Measurements from ENCODE around the gene IZUMO1.
A peak's percentile ranks its signal among the peaks of the same experiment; 100 is the strongest.

The IZUMO1 gene

GRCh38 chr19:48742096-48742495 lies 4.6 kb downstream of the IZUMO1 start:
- DNase-seq (ENCODE audit: low read depth in 2 of 2), result no peak
- H3K4me3 ChIP-seq (replicated peaks in 1 of 2; ENCODE audit: low read depth in 2 of 2, low read length in 2 of 2), result no peak overlapping the region
- TF ChIP-seq CTCF (IDR thresholded peaks at IDR 0.05; ENCODE audit: low read depth, low read length), result no peak

DNA sequence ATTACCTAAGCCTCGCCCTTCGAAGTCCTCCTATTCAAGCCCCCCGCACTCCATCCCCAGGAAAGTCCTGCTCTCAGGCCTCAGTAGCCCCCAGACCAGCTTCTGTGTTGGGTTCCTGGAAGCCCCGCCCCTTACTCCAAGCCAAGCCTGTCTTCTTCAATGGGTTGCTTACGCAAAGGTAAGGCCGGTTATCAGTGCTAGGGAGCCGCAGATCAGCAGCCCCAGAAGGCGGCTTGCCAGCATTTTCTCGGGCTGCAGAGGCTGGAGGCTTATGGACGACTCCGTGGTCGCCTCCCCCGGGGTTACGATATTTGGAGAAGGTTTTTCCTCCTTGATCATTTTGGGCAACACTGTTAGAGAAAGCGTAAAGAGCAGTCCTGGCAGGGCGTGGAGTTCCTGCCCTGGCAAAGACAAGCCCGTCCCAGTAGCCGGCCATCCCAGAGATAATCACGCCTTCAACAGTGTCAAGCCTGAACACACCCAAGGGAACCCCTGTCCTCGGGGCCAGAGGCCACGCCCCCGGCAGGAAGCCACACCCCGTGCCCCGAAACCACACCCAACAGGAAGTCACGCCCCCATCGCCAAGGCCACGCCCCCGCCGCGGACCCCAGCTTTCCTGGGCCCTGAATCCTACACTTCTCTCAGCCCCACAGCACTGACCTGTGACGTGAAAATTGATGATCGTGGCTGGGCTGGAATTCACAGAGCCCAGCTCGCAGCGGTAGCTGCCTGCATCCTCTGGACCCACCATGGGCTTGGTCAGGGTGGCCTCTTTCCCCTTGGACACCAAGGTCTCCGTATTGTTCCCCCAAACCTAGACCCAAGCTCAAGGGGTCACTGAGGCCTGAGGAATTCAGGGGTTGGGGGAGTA lies 5.3 kb downstream of the IZUMO1 start:
- DNase-seq (ENCODE audit: low read depth in 2 of 2), result no peak
- no peak for TF ChIP-seq CTCF (IDR thresholded peaks at IDR 0.05; ENCODE audit: low read depth, low read length)
- no peak overlapping the region for H3K4me3 ChIP-seq (replicated peaks in 1 of 2; ENCODE audit: low read depth in 2 of 2, low read length in 2 of 2)

GRCh38 chr19:48740164-48740972 lies 6.3 kb downstream of the IZUMO1 start, which contains the start of gene RASIP1:
RASIP1 (minus strand) TSS chr19:48740610; CDS start chr19:48740282, 328 bp downstream.
- peak within 1 kb of the TSS in 1 of 2 donors; percentile 36 for H3K4me3 ChIP-seq (replicated peaks in 1 of 2; ENCODE audit: low read depth in 2 of 2, low read length in 2 of 2)

DNA sequence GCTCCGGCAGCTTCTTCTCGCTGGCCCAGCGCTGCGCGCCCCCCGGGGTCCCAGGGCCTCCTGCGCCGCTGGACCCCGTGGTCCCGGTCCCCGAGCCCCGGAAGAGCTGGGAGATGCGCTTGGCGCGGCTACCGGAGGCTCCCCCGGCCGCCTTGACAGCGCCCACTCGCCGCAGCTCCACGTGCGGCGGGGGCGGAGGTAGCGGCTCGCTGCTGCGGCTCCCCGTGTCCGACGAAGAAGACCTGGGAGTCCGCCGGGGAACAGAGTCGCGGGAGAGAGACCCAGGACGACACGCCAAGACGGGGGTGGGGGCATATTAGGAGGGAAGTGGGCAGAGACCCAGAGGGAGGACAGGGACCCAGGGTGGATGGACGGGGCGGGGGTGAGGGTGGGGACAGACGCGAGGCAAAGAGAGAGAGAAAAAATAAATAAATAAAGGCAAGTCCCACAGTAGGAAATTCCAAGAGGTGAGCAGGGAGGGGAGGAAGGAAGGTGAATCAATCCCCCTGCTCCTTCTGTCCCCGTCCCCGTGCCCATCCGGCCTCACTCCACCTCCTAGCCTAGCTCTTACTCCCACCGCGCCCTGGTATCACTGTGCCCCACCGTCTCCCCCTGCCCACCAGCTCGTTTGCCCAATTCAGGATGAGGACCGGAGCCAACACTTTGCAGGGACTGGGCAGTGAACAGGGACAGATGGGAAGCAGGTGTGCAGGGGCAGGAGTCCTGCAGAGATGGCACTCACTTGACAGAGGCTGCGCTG lies 7.1 kb downstream of the IZUMO1 start:
- H3K4me3 ChIP-seq (replicated peaks in 1 of 2; ENCODE audit: low read depth in 2 of 2, low read length in 2 of 2), result peak overlapping the region in 1 of 2 donors; percentile 36
- TF ChIP-seq CTCF (IDR thresholded peaks at IDR 0.05; ENCODE audit: low read depth, low read length), result no peak
- no peak for DNase-seq (ENCODE audit: low read depth in 2 of 2)

More at GRCh38 chr19:48740164-48740972, 6.3 kb downstream of the IZUMO1 start, which contains the start of gene RASIP1:
- no peak for TF ChIP-seq CTCF (IDR thresholded peaks at IDR 0.05; ENCODE audit: low read depth, low read length)
- no peak for DNase-seq (ENCODE audit: low read depth in 2 of 2)

DNA sequence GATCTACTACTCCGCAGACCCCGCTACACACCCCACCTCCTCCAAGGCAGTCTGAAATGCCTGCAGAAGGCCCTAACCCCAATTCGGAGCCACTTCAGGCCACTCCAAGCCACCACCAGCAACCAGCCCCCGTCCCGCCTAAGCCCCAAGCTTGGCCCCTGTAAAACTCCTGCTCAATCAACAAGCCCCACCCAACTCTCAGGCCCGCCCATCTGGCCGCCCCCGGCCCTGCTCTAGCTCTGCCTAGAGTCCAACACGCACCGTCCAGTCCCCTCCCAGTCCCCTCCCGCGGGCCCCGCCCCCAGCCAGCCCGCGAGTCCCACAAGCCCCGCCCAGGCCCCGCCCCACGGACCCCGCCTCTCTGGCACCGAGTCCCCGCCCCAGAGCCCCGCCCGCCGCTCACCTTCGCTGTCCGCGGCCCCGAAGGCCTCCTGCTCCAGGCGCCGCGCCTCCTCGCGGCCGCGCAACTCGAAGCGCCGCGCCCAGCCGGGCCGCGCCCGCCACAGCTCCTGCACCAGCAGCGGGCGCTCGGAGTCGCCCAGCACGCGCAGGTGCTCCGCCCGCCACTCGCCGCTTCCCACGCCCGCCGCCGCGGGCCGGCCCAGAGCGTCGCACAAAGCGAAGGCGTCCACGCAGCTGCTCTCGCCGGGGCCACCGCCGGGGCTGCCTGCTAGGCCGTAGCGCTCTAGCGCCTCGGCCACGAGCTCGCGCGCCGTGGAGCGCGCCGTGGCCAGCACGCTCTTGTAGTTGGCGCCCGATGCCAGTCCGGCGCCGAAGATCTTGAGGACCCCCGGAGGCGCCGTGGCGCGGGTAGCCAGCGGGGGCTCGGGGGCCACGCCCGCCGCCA lies 7.9 kb downstream of the IZUMO1 start:
- TF ChIP-seq CTCF (IDR thresholded peaks at IDR 0.05; ENCODE audit: low read depth, low read length), result no peak
- peak; percentile 69 to 88 for DNase-seq (ENCODE audit: low read depth in 2 of 2)
- peak overlapping the region; percentile 30 to 36 for H3K4me3 ChIP-seq (replicated peaks in 1 of 2; ENCODE audit: low read depth in 2 of 2, low read length in 2 of 2)

Measured in cardiac fibroblast (primary cell).